ENCODE results near the gene ITFG1. TPM values are rescaled to one million over a fixed set of nuclear protein-coding genes. Genes with fewer than 3 reads are reported as not detected.
A peak's percentile ranks its signal among the peaks of the same experiment; 100 is the strongest.

The ITFG1 gene
- total and polyA plus RNA-seq, 2 of the 13 experiments (the other 11 are each of a cell fraction or from before 2014, with no cell fraction given) = 74.5 to 150 TPM

GRCh38 chr16:47144559-47144877 is 316.3 kb downstream of the ITFG1 start (continued):
- TF ChIP-seq AHDC1 (CRISPR knock-in tag; IDR thresholded peaks at IDR 0.05; ENCODE audit: borderline replicate concordance) (no peak), ZNF713 (CRISPR knock-in tag; IDR thresholded peaks at IDR 0.05) (no peak), SMAD9 (CRISPR knock-in tag; IDR thresholded peaks at IDR 0.05) (no peak)

GRCh38 chr16:47143677-47144558 is 316.9 kb downstream of the ITFG1 start, which contains the start of gene NETO2:
TSS of gene NETO2 (minus strand) at chr16:47143945. CDS start at chr16:47143612, 333 bp downstream.
- H3K4me2 ChIP-seq (ENCODE audit: low read depth, low read length) = peak within 1 kb of the TSS; percentile 91
- BruUV-seq (replicated peaks) = no TSS peak
- WGBS (ENCODE audit: low lambda C conversion rate) = 26% methylated on average over 38 of the region's 130 CpGs
- FAIRE-seq (peak; percentile 36), DNase-seq (ENCODE audit: low spot score) (peak; percentile 52), ATAC-seq (peak; percentile 73)
- no peak within 1 kb of the TSS for H2AFZ ChIP-seq (ENCODE audit: low read length)
- no peaks in the 10 kb centered on the region for H3K36me3 ChIP-seq (replicated peaks in 1 of 2; ENCODE audit: control insufficient read depth in 1 of 2, insufficient read depth in 2 of 2, low read length in 2 of 2)
- in situ Hi-C loops (cut with HindIII; ENCODE audit: extremely low pct_ligation_motif_present, low pct_unique_long_range_greater_than_20kb) (loop anchor here (5.0 to 10.0 kb wide), 3 partner anchors 107 to 1018 kb away; no protein-coding TSS in a partner anchor), intact Hi-C loops (cut with micrococcal nuclease; ENCODE audit: unreplicated experiment) (loop anchor here (1.0 to 5.0 kb wide), 6 partner anchors 92 to 1021 kb away; partner anchors contain the start of genes ITFG1 and PHKB)
- peak within 1 kb of the TSS; percentile 64 to 75 (median 67) for H3K4me3 ChIP-seq (replicated peaks in 1 of 3; ENCODE audit: insufficient read depth in 1 of 3, low read depth in 2 of 3, low read length in 3 of 3)
- H3K9ac ChIP-seq (ENCODE audit: insufficient read depth, low read depth, low read length) = peak within 1 kb of the TSS; percentile 51
- ChIA-PET POLR2A (interaction anchor here (0.6 to 2.3 kb wide), 3 partner anchors 135 to 1021 kb away, joined by 3 to 8 read pairs (median 3); no protein-coding TSS in a partner anchor), CTCF (ENCODE audit: low intra/inter-chr PET ratio, low total read pairs) (interaction anchor here (1.1 to 2.3 kb wide), 5 partner anchors 106 to 1021 kb away, joined by 4 to 21 read pairs (median 9); partner anchors contain the start of gene ABCC12)
- H3K9me3 ChIP-seq (ENCODE audit: low read length) = no peaks in the 10 kb centered on the region
- H3K4me1 ChIP-seq (ENCODE audit: insufficient read depth, low read length) = peaks cover 21% of the 10 kb centered on the region
- no peaks in the 10 kb centered on the region for H3K79me2 ChIP-seq (ENCODE audit: insufficient read depth, low read length)
- H3K27ac ChIP-seq (ENCODE audit: extremely low read length, insufficient read depth, low read length) = no peak within 1 kb of the TSS
- H4K20me1 ChIP-seq (ENCODE audit: insufficient read depth, low read length) = no peaks in the 10 kb centered on the region
- peaks cover 1 to 26% of the 10 kb centered on the region in 2 experiments; a peak in 3 of 5 replicates for H3K27me3 ChIP-seq (ENCODE audit: control insufficient read depth in 1 of 2, insufficient read depth in 2 of 2, low read length in 2 of 2)
- TF ChIP-seq ZZZ3 (CRISPR knock-in tag; IDR thresholded peaks at IDR 0.05; ENCODE audit: borderline replicate concordance) (0 out of 2 replicates have a peak, but pooled peaks have one; percentile 9), ZNF34 (CRISPR knock-in tag; IDR thresholded peaks at IDR 0.05; ENCODE audit: borderline replicate concordance) (no peak), ZNF841 (CRISPR knock-in tag; IDR thresholded peaks at IDR 0.05; ENCODE audit: borderline replicate concordance) (no peak), ZNF878 (CRISPR knock-in tag; IDR thresholded peaks at IDR 0.05) (no peak), TMF1 (CRISPR knock-in tag; IDR thresholded peaks at IDR 0.05; ENCODE audit: low read depth) (no peak), TFDP1 (CRISPR knock-in tag; IDR thresholded peaks at IDR 0.05; ENCODE audit: borderline replicate concordance) (peak; percentile 49; the same call in 1 of the 2 replicates), ZNF326 (CRISPR knock-in tag; IDR thresholded peaks at IDR 0.05; ENCODE audit: borderline replicate concordance) (no peak), KAT2B (IDR thresholded peaks at IDR 0.05; ENCODE audit: borderline replicate concordance, low read depth, low read length) (no peak), ISL2 (CRISPR knock-in tag; IDR thresholded peaks at IDR 0.05) (0 out of 2 replicates have a peak, but pooled peaks have one; percentile 41), NR3C1 (CRISPR knock-in tag; IDR thresholded peaks at IDR 0.05) (no peak), RFXANK (CRISPR knock-in tag; IDR thresholded peaks at IDR 0.05) (no peak)

All from HepG2 (cell line).